ENCODE data around the gene C2orf76.
A peak's percentile ranks its signal among the peaks of the same experiment; 100 is the strongest.

The C2orf76 gene

GRCh38 chr2:119409506-119409905, 42.9 kb upstream of the C2orf76 start:
- no peaks in the 10 kb centered on the region for H3F3A ChIP-seq (ENCODE audit: insufficient read depth, low read length)
- no peak overlapping the region for H3K4me2 ChIP-seq (ENCODE audit: low read length)

DNA sequence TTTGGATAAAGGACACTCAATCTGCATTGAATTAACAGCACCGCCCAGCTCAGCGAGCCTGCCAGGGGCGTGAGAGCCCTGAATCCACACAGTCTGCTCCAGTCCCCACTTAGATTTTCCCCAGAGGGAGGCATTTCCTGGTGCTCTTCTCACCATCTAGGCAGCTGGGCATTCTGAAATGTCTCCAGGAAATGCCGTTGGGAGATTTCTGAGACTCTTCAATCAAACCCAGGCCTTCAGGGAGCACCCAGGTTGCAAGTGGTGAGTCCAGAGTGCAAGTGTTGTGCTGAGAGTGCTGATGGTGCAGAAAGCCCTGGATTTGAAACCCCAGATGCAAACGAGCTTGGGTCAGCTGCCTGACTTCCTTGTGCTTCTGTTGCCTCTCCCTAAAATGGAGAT, 41.6 kb upstream of the C2orf76 start:
- Histone ChIP-seq H3K36me3 (ENCODE audit: insufficient read depth, low read length) (no peaks in the 10 kb centered on the region), H3K9me2 (ENCODE audit: low read depth, low read length) (no peaks in the 10 kb centered on the region), H3F3A (ENCODE audit: insufficient read depth, low read length) (no peaks in the 10 kb centered on the region), H3K4me3 (ENCODE audit: low read depth, low read length, poor library complexity, severe bottlenecking) (no peak overlapping the region), H3K27me3 (ENCODE audit: insufficient read depth, low read length) (no peaks in the 10 kb centered on the region), H4K20me1 (ENCODE audit: insufficient read depth, low read length) (no peaks in the 10 kb centered on the region), H3K27ac (ENCODE audit: low read depth, low read length, poor library complexity, severe bottlenecking) (no peak overlapping the region), H3K4me1 (ENCODE audit: insufficient read depth, low read length, severe bottlenecking) (no peaks in the 10 kb centered on the region), H2AFZ (ENCODE audit: low read length) (no peak overlapping the region), H3K9me3 (ENCODE audit: low read length) (no peaks in the 10 kb centered on the region), H3K9ac (ENCODE audit: low read length) (no peak overlapping the region), H3K79me2 (ENCODE audit: insufficient read depth, low read length) (no peaks in the 10 kb centered on the region), H3K4me2 (ENCODE audit: low read length) (no peak overlapping the region)
- TF ChIP-seq CTCF (IDR thresholded peaks at IDR 0.05; ENCODE audit: low read length) = no peak
- no peak for TF ChIP-seq EZH2 (IDR thresholded peaks at IDR 0.05; ENCODE audit: borderline replicate concordance, low read length)

More at GRCh38 chr2:119409506-119409905, 42.9 kb upstream of the C2orf76 start:
- Histone ChIP-seq H3K36me3 (ENCODE audit: insufficient read depth, low read length) (no peaks in the 10 kb centered on the region), H3K27ac (ENCODE audit: low read depth, low read length, poor library complexity, severe bottlenecking) (no peak overlapping the region), H3K79me2 (ENCODE audit: insufficient read depth, low read length) (no peaks in the 10 kb centered on the region), H3K4me1 (ENCODE audit: insufficient read depth, low read length, severe bottlenecking) (no peaks in the 10 kb centered on the region), H3K4me3 (ENCODE audit: low read depth, low read length, poor library complexity, severe bottlenecking) (no peak overlapping the region), H4K20me1 (ENCODE audit: insufficient read depth, low read length) (no peaks in the 10 kb centered on the region), H3K27me3 (ENCODE audit: insufficient read depth, low read length) (no peaks in the 10 kb centered on the region), H2AFZ (ENCODE audit: low read length) (no peak overlapping the region), H3K9me2 (ENCODE audit: low read depth, low read length) (no peaks in the 10 kb centered on the region), H3K9ac (ENCODE audit: low read length) (no peak overlapping the region), H3K9me3 (ENCODE audit: low read length) (no peaks in the 10 kb centered on the region)
- TF ChIP-seq EZH2 (IDR thresholded peaks at IDR 0.05; ENCODE audit: borderline replicate concordance, low read length) (no peak), CTCF (IDR thresholded peaks at IDR 0.05; ENCODE audit: low read length) (no peak)

DNA sequence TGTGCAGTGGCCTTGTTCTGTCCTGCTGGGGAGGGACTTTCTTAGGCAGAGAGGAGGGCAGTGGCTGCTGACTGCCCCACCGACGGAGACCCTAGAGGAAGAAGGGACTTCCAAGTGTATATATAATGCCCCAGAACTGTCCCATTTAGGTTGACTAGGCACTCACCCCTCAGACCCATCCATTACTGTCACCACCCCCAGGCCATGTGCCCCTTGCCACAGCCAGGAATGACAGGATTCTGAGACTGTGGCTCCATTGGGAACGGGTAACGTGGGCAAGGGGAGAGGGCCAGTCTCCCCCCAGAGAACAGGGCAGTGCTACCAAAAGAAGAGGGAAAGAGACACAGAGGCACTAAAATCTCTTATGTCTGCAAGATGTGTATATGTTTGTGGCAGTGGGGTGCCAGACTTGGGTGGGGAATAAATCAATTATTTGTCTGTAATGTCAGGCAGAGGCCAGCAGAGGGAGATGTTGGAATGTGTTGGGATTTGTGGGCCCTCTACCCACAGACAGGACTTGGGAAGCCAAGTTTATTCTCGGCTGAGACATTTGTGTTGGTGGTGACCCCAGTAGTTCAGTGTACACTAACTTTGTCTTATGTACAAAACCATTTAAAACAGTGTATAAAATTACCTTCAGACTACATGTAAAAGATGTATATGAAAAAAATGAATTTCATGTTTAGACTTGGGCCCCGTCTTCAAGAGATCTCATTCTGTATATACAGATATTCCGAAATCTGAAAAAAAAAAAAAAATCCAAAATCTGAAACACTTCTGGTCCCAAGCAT, 41.0 kb upstream of the C2orf76 start:
- Histone ChIP-seq H3K4me2 (ENCODE audit: low read length) (no peak overlapping the region), H2AFZ (ENCODE audit: low read length) (no peak overlapping the region), H3K4me3 (ENCODE audit: low read depth, low read length, poor library complexity, severe bottlenecking) (no peak overlapping the region), H3K27ac (ENCODE audit: low read depth, low read length, poor library complexity, severe bottlenecking) (no peak overlapping the region), H3K4me1 (ENCODE audit: insufficient read depth, low read length, severe bottlenecking) (no peaks in the 10 kb centered on the region), H3K9ac (ENCODE audit: low read length) (no peak overlapping the region), H3K27me3 (ENCODE audit: insufficient read depth, low read length) (no peaks in the 10 kb centered on the region), H3K79me2 (ENCODE audit: insufficient read depth, low read length) (no peaks in the 10 kb centered on the region), H3K36me3 (ENCODE audit: insufficient read depth, low read length) (no peaks in the 10 kb centered on the region), H3K9me2 (ENCODE audit: low read depth, low read length) (no peaks in the 10 kb centered on the region), H3K9me3 (ENCODE audit: low read length) (no peaks in the 10 kb centered on the region), H3F3A (ENCODE audit: insufficient read depth, low read length) (no peaks in the 10 kb centered on the region), H4K20me1 (ENCODE audit: insufficient read depth, low read length) (no peaks in the 10 kb centered on the region)
- TF ChIP-seq EZH2 (IDR thresholded peaks at IDR 0.05; ENCODE audit: borderline replicate concordance, low read length) (no peak), CTCF (IDR thresholded peaks at IDR 0.05; ENCODE audit: low read length) (peak; percentile 65)

Measured in OCI-LY1 (cell line).